K562 (cell line): ENCODE data around the gene VPS26A. TPM values are rescaled to one million over a fixed set of nuclear protein-coding genes. Genes with fewer than 3 reads are reported as not detected.

Experiments used
- ARNT ChIP-seq, 2 experiments: fragments of 450-650 bp; IDR thresholded peaks; 2 replicates each; pipeline ENCODE4 v1.6.1; 2016; ENCODE audit warnings: mild to moderate bottlenecking in 1 of 2
- ATF7 ChIP-seq: fragments of 450-650 bp; IDR thresholded peaks from 2 replicates; pipeline ENCODE4 v1.7.1; 2014; ENCODE audit warnings: mild to moderate bottlenecking, moderate library complexity
- CAMTA2 ChIP-seq: fragments of 250-450 bp; sonication (Bioruptor Pico); conservative IDR thresholded peaks from 2 replicates; pipeline ENCODE4 v1.5.1; 2022
- CBFA2T2 ChIP-seq: fragments of 450-650 bp; conservative IDR thresholded peaks from 2 replicates; pipeline ENCODE4 v1.6.1; 2017; ENCODE audit warnings: mild to moderate bottlenecking
- CBX3 ChIP-seq, 2 experiments: IDR thresholded peaks; 1 replicate in 1 of 2; 2 replicates in 1 of 2; pipeline ENCODE4 v1.6.1; 2012; ENCODE audit warnings: inconsistent platforms in 2 of 2, low read length in 2 of 2, borderline replicate concordance in 1 of 2, control low read depth in 1 of 2
- CEBPG ChIP-seq, 3 experiments: fragments of 200-800 bp in 1 of 3; sonication (Bioruptor generic) in 1 of 3; sonication (generic) in 1 of 3; formaldehyde crosslinking in 1 of 3; IDR thresholded peaks in 2 of 3; conservative IDR thresholded peaks in 1 of 3; 2 replicates each; pipeline versions ENCODE4 v1.6.1 to v1.8.0; 2016 to 2022; ENCODE audit warnings: missing compliant biosample characterization in 2 of 3, missing genetic modification characterization in 2 of 3, mild to moderate bottlenecking in 1 of 3, missing genetic modification reagents in 1 of 3
- DDX20 ChIP-seq: fragments of 450-650 bp; IDR thresholded peaks from 2 replicates; pipeline ENCODE4 v1.6.1; 2016; ENCODE audit warnings: missing genetic modification characterization, low read depth, mild to moderate bottlenecking, missing compliant biosample characterization, moderate library complexity
- E2F5 ChIP-seq: sonication (generic); formaldehyde crosslinking; IDR thresholded peaks from 2 replicates; pipeline ENCODE4 v1.8.0; 2022; ENCODE audit warnings: mild to moderate bottlenecking, missing genetic modification reagents
- MEIS2 ChIP-seq: fragments of 450-650 bp; IDR thresholded peaks from 2 replicates; pipeline ENCODE4 v1.6.1; 2014; ENCODE audit warnings: mild to moderate bottlenecking; ENCODE audit not compliant: partially characterized antibody
- MTA2 ChIP-seq: fragments of 450-650 bp; IDR thresholded peaks from 2 replicates; pipeline ENCODE4 v1.6.1; 2016; ENCODE audit warnings: low read depth
- MYNN ChIP-seq, 2 experiments: sonication (generic); formaldehyde crosslinking in 1 of 2; IDR thresholded peaks; 2 replicates each; pipeline versions ENCODE4 v1.5.0 to v1.6.1; 2016 to 2020; ENCODE audit warnings: antibody characterized with exemption in 1 of 2, missing genetic modification reagents in 1 of 2
- NCOA2 ChIP-seq, 2 experiments: fragments of 450-650 bp; IDR thresholded peaks; 2 replicates each; pipeline ENCODE4 v1.6.1; 2018; ENCODE audit warnings: mild to moderate bottlenecking in 2 of 2, moderate library complexity in 1 of 2; ENCODE audit not compliant: partially characterized antibody in 2 of 2
- NR0B1 ChIP-seq: fragments of 450-650 bp; IDR thresholded peaks from one replicate; pipeline ENCODE4 v1.6.1; 2018; ENCODE audit warnings: mild to moderate bottlenecking, moderate library complexity; ENCODE audit not compliant: partially characterized antibody
- NR2C2 ChIP-seq, 2 experiments: fragments of 200-800 bp in 1 of 2; sonication (Bioruptor generic) in 1 of 2; sonication (generic) in 1 of 2; formaldehyde crosslinking in 1 of 2; IDR thresholded peaks; 2 replicates each; pipeline versions ENCODE4 v1.6.1 to v1.8.0; 2016 to 2022; ENCODE audit warnings: mild to moderate bottlenecking in 1 of 2, missing compliant biosample characterization in 1 of 2, missing genetic modification characterization in 1 of 2, missing genetic modification reagents in 1 of 2
- PCBP2 ChIP-seq: fragments of 200-400 bp; formaldehyde crosslinking; IDR thresholded peaks from 2 replicates; pipeline ENCODE4 v1.6.1; 2018; ENCODE audit warnings: low read length, low read depth, mild to moderate bottlenecking, moderate library complexity; ENCODE audit not compliant: poor library complexity, severe bottlenecking
- PHF21A ChIP-seq: fragments of 450-650 bp; IDR thresholded peaks from 2 replicates; pipeline ENCODE4 v1.6.1; 2017; ENCODE audit warnings: low read depth, borderline replicate concordance
- POLR3G ChIP-seq: IDR thresholded peaks from 2 replicates; pipeline ENCODE4 v1.6.1; 2011; ENCODE audit not compliant: insufficient read length, insufficient replicate concordance; ENCODE audit errors: extremely low read depth
- RNF219 ChIP-seq: fragments of 250-450 bp; sonication (Bioruptor Pico); IDR thresholded peaks from 2 replicates; pipeline ENCODE4 v1.5.0; 2022; ENCODE audit warnings: mild to moderate bottlenecking
- SMARCA5 ChIP-seq: fragments of 450-650 bp; IDR thresholded peaks from 2 replicates; pipeline ENCODE4 v1.6.1; 2016
- SP2 ChIP-seq: IDR thresholded peaks from 2 replicates; pipeline ENCODE4 v1.6.1; 2011; ENCODE audit warnings: mild to moderate bottlenecking, low read depth, low read length, moderate library complexity; ENCODE audit not compliant: poor library complexity, severe bottlenecking; ENCODE audit errors: extremely low read depth
- TFAP4 ChIP-seq: sonication (generic); formaldehyde crosslinking; IDR thresholded peaks from 2 replicates; pipeline ENCODE4 v1.8.0; 2022; ENCODE audit warnings: missing genetic modification reagents, mild to moderate bottlenecking, moderate library complexity, borderline replicate concordance
- ZZZ3 ChIP-seq: fragments of 450-650 bp; IDR thresholded peaks from 2 replicates; pipeline ENCODE4 v1.6.1; 2016; ENCODE audit warnings: antibody characterized with exemption, mild to moderate bottlenecking, moderate library complexity
- polyA plus RNA-seq, 8 experiments: library from polyadenylated mRNA; depleted of rRNA in 4 of 8; stranded (reverse) in 5 of 8; unstranded in 3 of 8; fragments of >200 nt; fragmentation: Nextera tagmentation in 2 of 8; fragmentation: Illumina TruSeq in 1 of 8; extraction: Ambion mirVana in 2 of 8; extraction: Trizol in 1 of 8; gene quantifications; 2 replicates each; pipeline versions ENCODE4 v1.2.1 to v1.2.3, GENCODE V29; 2011 to 2014; ENCODE audit warnings: inconsistent platforms in 1 of 8, missing spikeins in 1 of 8
- total RNA-seq, 7 experiments: library from RNA; depleted of rRNA in 6 of 7; stranded (reverse); fragments of >200 nt in 6 of 7; fragmentation: Illumina TruSeq in 2 of 7; extraction: Trizol in 2 of 7; gene quantifications; 2 replicates each; pipeline versions ENCODE4 v1.2.1 to v1.2.3, GENCODE V29; 2011 to 2021; ENCODE audit warnings: low replicate concordance in 1 of 7

The VPS26A gene
- total and polyA plus RNA-seq, 9 of the 15 experiments (the other 6 are each of a cell fraction or from before 2014, with no cell fraction given) = 47.1 to 137 (median 69.3) TPM

- TF ChIP-seq CEBPG (CRISPR knock-in tag; IDR thresholded peaks at IDR 0.05) (no peak), CEBPG (tag; conservative IDR thresholded peaks at IDR 0.05 in 1 of 2, IDR thresholded peaks at IDR 0.05 in 1 of 2) (no peak), POLR3G (no peak), ZZZ3 (no peak), MYNN (IDR thresholded peaks at IDR 0.05) (no peak), MYNN (CRISPR knock-in tag; IDR thresholded peaks at IDR 0.05) (no peak), CAMTA2 (CRISPR knock-in tag) (no peak), PHF21A (no peak), MEIS2 (no peak), MTA2 (no peak), NR2C2 (CRISPR knock-in tag; IDR thresholded peaks at IDR 0.05) (no peak), NR2C2 (tag; IDR thresholded peaks at IDR 0.05) (peak; percentile 66; the same call in 1 of the 2 replicates), DDX20 (peak; percentile 29; the same call in 1 of the 2 replicates), CBFA2T2 (no peak), TFAP4 (CRISPR knock-in tag) (no peak), NR0B1 (no peak), RNF219 (no peak; the same call in 1 of the 2 replicates), E2F5 (CRISPR knock-in tag) (no peak), PCBP2 (no peak), ATF7 (no peak), ARNT (IDR thresholded peaks at IDR 0.05) (no peak), SP2 (no peak), CBX3 (IDR thresholded peaks at IDR 0.05; ENCODE audit: borderline replicate concordance in 1 of 2, low read length in 2 of 2) (no peak), NCOA2 (IDR thresholded peaks at IDR 0.05; ENCODE audit: partially characterized antibody in 2 of 2) (no peak), SMARCA5 (no peak)
These were observed 91.6 kb downstream of the VPS26A start (continued) for GRCh38 chr10:69215405-69216171.
